PFSK-1 (cell line): ENCODE measurements around the gene LECT2.

Experiments
- FOXP2 ChIP-seq: optimal IDR thresholded peaks from 2 replicates; pipeline ENCODE3; 2011; ENCODE audit warnings: borderline replicate concordance, control low read depth, inconsistent platforms; ENCODE audit not compliant: insufficient read depth; ENCODE audit errors: extremely low read length, extremely low read depth
- POLR2AphosphoS5 ChIP-seq: IDR thresholded peaks from 2 replicates; pipeline ENCODE4 v1.6.1; 2012; ENCODE audit warnings: low read depth, mild to moderate bottlenecking, control low read depth, low read length, moderate library complexity
- TAF1 ChIP-seq: IDR thresholded peaks from 2 replicates; pipeline ENCODE4 v1.6.1; 2012; ENCODE audit warnings: low read length, control low read depth, borderline replicate concordance; ENCODE audit not compliant: insufficient read depth

- TF ChIP-seq FOXP2 (no peak), POLR2AphosphoS5 (no peak), TAF1 (no peak)
Measured at GRCh38 chr5:135930029-135930948, 24.5 kb downstream of the LECT2 start.
